Activated B cell treated with CpG ODN at 0.5 μM for 24 hours (primary cell): ENCODE measurements around the gene ZNF316. TPM values are rescaled to one million over a fixed set of nuclear protein-coding genes. Genes with fewer than 3 reads are reported as not detected.

Experiments
- ATAC-seq: fragments of 200-7000 bp; cut with Tn5 transposase; one replicate; pipeline ENCODE4 v1.10.0; 2021; ENCODE audit warnings: low read depth, mild to moderate bottlenecking, moderate library complexity
- CTCF ChIA-PET: fragments of 350-600 bp; sonication (Branson Sonifier 250); formaldehyde crosslinking; loops from one replicate; lab custom pipeline; 2021; ENCODE audit warnings: antibody characterized with exemption; lab: Charles Lee
- POLR2A ChIA-PET: fragments of 350-600 bp; sonication (Branson Sonifier 250); formaldehyde crosslinking; loops from one replicate; lab custom pipeline; 2021; ENCODE audit warnings: antibody characterized with exemption; lab: Charles Lee
- DNase-seq: peaks from one replicate; pipeline ENCODE4 v3.0.0; 2022
- H3K27ac Mint-ChIP-seq: one replicate; pipeline ENCODE4 v1.8.0; 2020; ENCODE audit warnings: mixed read lengths
- H3K27me3 Mint-ChIP-seq: one replicate; pipeline ENCODE4 v1.8.0; 2021; ENCODE audit warnings: mixed read lengths
- H3K36me3 Mint-ChIP-seq: one replicate; pipeline ENCODE4 v1.8.0; 2021; ENCODE audit warnings: low read depth, mixed read lengths
- H3K4me1 Mint-ChIP-seq: one replicate; pipeline ENCODE4 v1.8.0; 2021; ENCODE audit warnings: mixed read lengths
- H3K4me3 Mint-ChIP-seq: one replicate; pipeline ENCODE4 v1.8.0; 2020; ENCODE audit warnings: mild to moderate bottlenecking, mixed read lengths
- H3K9me3 Mint-ChIP-seq: one replicate; pipeline ENCODE4 v1.8.0; 2020; ENCODE audit warnings: mixed read lengths
- intact Hi-C: fragments of 100-400 bp; cut with micrococcal nuclease; formaldehyde crosslinking; loops from one replicate; pipeline ENCODE4 v1.15.1; 2024
- total RNA-seq: library from RNA; stranded (reverse); gene quantifications from 2 replicates; pipeline ENCODE4 v1.2.3, GENCODE V29; 2022
- TF ChIP-seq, protein P1 (sequence below): fragments of 200-600 bp; IDR thresholded peaks from one replicate; pipeline ENCODE4 v1.8.0; 2022; ENCODE audit warnings: antibody characterized with exemption, mild to moderate bottlenecking

The ZNF316 gene
- total RNA-seq, 1 donor from 2014 or later, result 43.8 TPM

GRCh38 chr7:6650521-6651011, 13.4 kb downstream of the ZNF316 start:
- no peaks in the 10 kb centered on the region for H3K27me3 Mint-ChIP-seq
- ATAC-seq, result no peak
- no peak overlapping the region for H3K4me3 Mint-ChIP-seq
- H3K9me3 Mint-ChIP-seq, result no peaks in the 10 kb centered on the region
- ChIA-PET CTCF (no interaction called here), POLR2A (no interaction called here)
- TF ChIP-seq, protein P1, sequence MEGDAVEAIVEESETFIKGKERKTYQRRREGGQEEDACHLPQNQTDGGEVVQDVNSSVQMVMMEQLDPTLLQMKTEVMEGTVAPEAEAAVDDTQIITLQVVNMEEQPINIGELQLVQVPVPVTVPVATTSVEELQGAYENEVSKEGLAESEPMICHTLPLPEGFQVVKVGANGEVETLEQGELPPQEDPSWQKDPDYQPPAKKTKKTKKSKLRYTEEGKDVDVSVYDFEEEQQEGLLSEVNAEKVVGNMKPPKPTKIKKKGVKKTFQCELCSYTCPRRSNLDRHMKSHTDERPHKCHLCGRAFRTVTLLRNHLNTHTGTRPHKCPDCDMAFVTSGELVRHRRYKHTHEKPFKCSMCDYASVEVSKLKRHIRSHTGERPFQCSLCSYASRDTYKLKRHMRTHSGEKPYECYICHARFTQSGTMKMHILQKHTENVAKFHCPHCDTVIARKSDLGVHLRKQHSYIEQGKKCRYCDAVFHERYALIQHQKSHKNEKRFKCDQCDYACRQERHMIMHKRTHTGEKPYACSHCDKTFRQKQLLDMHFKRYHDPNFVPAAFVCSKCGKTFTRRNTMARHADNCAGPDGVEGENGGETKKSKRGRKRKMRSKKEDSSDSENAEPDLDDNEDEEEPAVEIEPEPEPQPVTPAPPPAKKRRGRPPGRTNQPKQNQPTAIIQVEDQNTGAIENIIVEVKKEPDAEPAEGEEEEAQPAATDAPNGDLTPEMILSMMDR, result no peak
- H3K36me3 Mint-ChIP-seq, result peaks cover 72% of the 10 kb centered on the region
- intact Hi-C loops, result no loop called here
- DNase-seq, result no peak
- H3K4me1 Mint-ChIP-seq, result no peaks in the 10 kb centered on the region
- H3K27ac Mint-ChIP-seq, result no peak overlapping the region

- H3K36me3 Mint-ChIP-seq, result peaks cover 62% of the 10 kb centered on the region
- H3K4me1 Mint-ChIP-seq, result no peaks in the 10 kb centered on the region
- H3K27ac Mint-ChIP-seq, result no peak overlapping the region
- peak; percentile 7 for DNase-seq
- no peak for ATAC-seq
- no peak overlapping the region for H3K4me3 Mint-ChIP-seq
- no peaks in the 10 kb centered on the region for H3K27me3 Mint-ChIP-seq
- POLR2A ChIA-PET, result no interaction called here
- CTCF ChIA-PET, result no interaction called here
- intact Hi-C loops, result no loop called here
- TF ChIP-seq, protein P1, result no peak
- H3K9me3 Mint-ChIP-seq, result no peaks in the 10 kb centered on the region
Measured at GRCh38 chr7:6651851-6652445, 14.8 kb downstream of the ZNF316 start.

DNA sequence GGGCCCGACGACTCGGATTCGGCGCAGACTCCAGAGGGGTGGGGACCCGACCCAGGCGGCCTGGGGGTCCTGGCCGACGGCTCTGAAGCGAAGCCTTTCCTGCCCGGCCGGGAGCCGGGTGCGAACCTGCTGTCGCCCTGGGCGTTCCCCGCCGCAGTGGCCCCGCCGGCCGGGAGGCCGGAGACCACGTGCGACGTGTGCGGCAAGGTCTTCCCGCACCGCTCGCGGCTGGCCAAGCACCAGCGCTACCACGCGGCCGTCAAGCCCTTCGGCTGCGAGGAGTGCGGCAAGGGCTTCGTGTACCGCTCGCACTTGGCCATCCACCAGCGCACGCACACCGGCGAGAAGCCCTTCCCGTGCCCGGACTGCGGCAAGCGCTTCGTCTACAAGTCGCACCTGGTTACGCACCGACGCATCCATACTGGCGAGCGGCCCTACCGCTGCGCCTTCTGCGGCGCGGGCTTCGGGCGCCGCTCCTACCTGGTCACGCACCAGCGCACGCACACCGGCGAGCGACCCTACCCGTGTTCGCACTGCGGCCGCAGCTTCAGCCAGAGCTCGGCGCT, 15.4 kb downstream of the ZNF316 start:
- intact Hi-C loops, result no loop called here
- H3K27me3 Mint-ChIP-seq, result no peaks in the 10 kb centered on the region
- no peaks in the 10 kb centered on the region for H3K9me3 Mint-ChIP-seq
- TF ChIP-seq, protein P1, result no peak
- DNase-seq (no peak), ATAC-seq (no peak)
- ChIA-PET POLR2A (no interaction called here), CTCF (no interaction called here)
- H3K36me3 Mint-ChIP-seq, result peaks cover 57% of the 10 kb centered on the region
- no peak overlapping the region for H3K4me3 Mint-ChIP-seq
- H3K27ac Mint-ChIP-seq, result no peak overlapping the region
- no peaks in the 10 kb centered on the region for H3K4me1 Mint-ChIP-seq

DNA sequence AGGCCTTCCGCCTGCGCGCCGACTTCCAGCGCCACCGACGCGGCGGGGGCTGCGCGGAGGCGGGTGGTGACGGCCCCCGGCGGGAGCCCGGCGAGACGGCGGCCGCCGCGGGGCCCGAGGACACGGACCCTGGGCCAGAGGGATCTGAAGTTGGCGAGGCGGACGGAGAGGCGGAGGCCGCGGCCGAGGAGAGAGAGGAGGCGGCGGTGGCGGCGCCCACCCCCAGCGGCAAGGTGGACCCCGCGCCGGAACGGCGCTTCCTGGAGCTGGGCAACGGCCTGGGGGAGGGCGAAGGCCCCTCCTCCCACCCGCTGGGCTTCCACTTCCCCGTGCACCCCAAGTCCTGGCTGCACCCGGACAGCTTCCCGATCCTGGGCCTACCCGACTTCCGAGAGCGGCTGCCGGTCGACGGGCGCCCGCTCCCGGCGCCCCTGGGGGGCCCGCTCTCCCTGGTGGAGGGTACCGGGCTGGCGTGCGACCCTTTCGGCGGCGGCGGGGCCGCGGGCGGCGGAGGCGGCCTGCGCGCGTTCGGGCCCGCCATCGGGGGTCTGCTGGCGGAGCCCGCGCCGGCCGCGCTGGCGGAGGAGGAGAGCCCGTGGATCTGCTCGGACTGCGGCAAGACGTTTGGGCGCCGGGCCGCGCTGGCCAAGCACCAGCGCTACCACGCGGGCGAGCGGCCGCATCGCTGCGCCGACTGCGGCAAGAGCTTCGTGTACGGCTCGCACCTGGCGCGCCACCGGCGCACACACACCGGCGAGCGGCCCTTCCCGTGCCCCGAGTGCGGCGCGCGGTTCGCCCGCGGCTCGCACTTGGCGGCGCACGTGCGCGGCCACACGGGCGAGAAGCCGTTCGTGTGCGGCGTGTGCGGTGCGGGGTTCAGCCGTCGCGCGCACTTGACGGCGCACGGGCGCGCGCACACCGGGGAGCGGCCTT, 16.2 kb downstream of the ZNF316 start:
- H3K4me1 Mint-ChIP-seq, result no peaks in the 10 kb centered on the region
- no peak overlapping the region for H3K27ac Mint-ChIP-seq
- no peak overlapping the region for H3K4me3 Mint-ChIP-seq
- peaks cover 49% of the 10 kb centered on the region for H3K36me3 Mint-ChIP-seq
- TF ChIP-seq, protein P1, result no peak
- ChIA-PET POLR2A (no interaction called here), CTCF (no interaction called here)
- intact Hi-C loops, result no loop called here
- ATAC-seq, result no peak
- H3K9me3 Mint-ChIP-seq, result no peaks in the 10 kb centered on the region
- H3K27me3 Mint-ChIP-seq, result no peaks in the 10 kb centered on the region
- no peak for DNase-seq
